H1 (cell line): ENCODE measurements around the gene GANC. TPM values are rescaled to one million over a fixed set of nuclear protein-coding genes. Genes with fewer than 3 reads are reported as not detected.

Experiments
- CTCF ChIA-PET: fragments of 300-600 bp; sonication (Branson Sonifier 250); formaldehyde crosslinking; loops from one replicate; lab custom pipeline; 2021; ENCODE audit not compliant: partially characterized antibody; lab: Charles Lee
- POLR2A ChIA-PET: fragments of 300-600 bp; sonication (Branson Sonifier 250); formaldehyde crosslinking; loops from one replicate; lab custom pipeline; 2021; ENCODE audit warnings: inconsistent platforms; ENCODE audit not compliant: partially characterized antibody; lab: Charles Lee
- DNase-seq, 2 experiments: peaks; one replicate each; pipeline versions ENCODE4 v3.0.0 to v3.0.0-alpha.2; 2010 to 2022; ENCODE audit warnings: low spot score in 2 of 2, low read depth in 1 of 2, mixed read lengths in 1 of 2
- FAIRE-seq: peaks from 2 replicates; lab custom pipeline; 2011; peaks lifted over from hg19 to GRCh38; lab: Jason Lieb, UNC
- H2AFZ ChIP-seq: 2 replicates; pipeline ENCODE4 v1.8.1; 2012; ENCODE audit warnings: low read length, inconsistent platforms
- H2AK5ac ChIP-seq: 2 replicates; pipeline ENCODE4 v1.6.1; 2013; ENCODE audit warnings: low read depth, low read length
- H2BK120ac ChIP-seq: replicated peaks from 2 replicates; pipeline ENCODE3; 2013; ENCODE audit warnings: low read depth, low read length, inconsistent platforms
- H2BK12ac ChIP-seq: 2 replicates; pipeline ENCODE4 v1.6.1; 2013; ENCODE audit warnings: low read depth, low read length
- H2BK15ac ChIP-seq: 2 replicates; pipeline ENCODE4 v1.6.1; 2013; ENCODE audit warnings: low read length
- H2BK20ac ChIP-seq: 2 replicates; pipeline ENCODE4 v1.6.1; 2013; ENCODE audit warnings: low read length
- H2BK5ac ChIP-seq: 2 replicates; pipeline ENCODE4 v1.6.1; 2013; ENCODE audit warnings: low read depth, low read length
- H3K14ac ChIP-seq: 2 replicates; pipeline ENCODE4 v1.6.1; 2013; ENCODE audit warnings: inconsistent platforms; ENCODE audit not compliant: insufficient read length
- H3K18ac ChIP-seq: 2 replicates; pipeline ENCODE4 v1.6.1; 2013; ENCODE audit warnings: low read length; ENCODE audit errors: extremely low read depth
- H3K23ac ChIP-seq: 2 replicates; pipeline ENCODE4 v1.6.1; 2013; ENCODE audit warnings: inconsistent platforms; ENCODE audit not compliant: insufficient read length
- H3K23me2 ChIP-seq: 2 replicates; pipeline ENCODE4 v1.6.1; 2013; ENCODE audit warnings: low read depth, low read length
- H3K27ac ChIP-seq: 2 replicates; pipeline ENCODE4 v1.6.1; 2011; ENCODE audit warnings: low read depth, low read length, inconsistent platforms
- H3K27me3 ChIP-seq, 4 experiments: replicated peaks in 1 of 4; 1 replicate in 1 of 4; 2 replicates in 3 of 4; pipeline versions ENCODE4 v1.6.1 to v1.8.1; 2011 to 2013; ENCODE audit warnings: low read length in 3 of 4, mild to moderate bottlenecking in 3 of 4, inconsistent platforms in 2 of 4, mixed read lengths in 2 of 4, moderate library complexity in 1 of 4; ENCODE audit not compliant: control insufficient read depth in 3 of 4, insufficient read depth in 3 of 4; ENCODE audit errors: extremely low read depth in 1 of 4
- H3K36me3 ChIP-seq, 4 experiments: 2 replicates each; pipeline versions ENCODE4 v1.6.1 to v1.8.1; 2011 to 2013; ENCODE audit warnings: mild to moderate bottlenecking in 4 of 4, low read length in 3 of 4, moderate library complexity in 2 of 4, control low read depth in 1 of 4, inconsistent platforms in 1 of 4; ENCODE audit not compliant: insufficient read depth in 4 of 4, control insufficient read depth in 2 of 4
- H3K4ac ChIP-seq: replicated peaks from 2 replicates; pipeline ENCODE3; 2013; ENCODE audit warnings: low read length, low read depth, mixed read lengths, inconsistent platforms; ENCODE audit not compliant: insufficient read length
- H3K4me1 ChIP-seq, 4 experiments: replicated peaks in 1 of 4; 1 replicate in 1 of 4; 2 replicates in 3 of 4; pipeline versions ENCODE4 v1.6.1 to v1.8.1; 2011 to 2013; ENCODE audit warnings: low read length in 3 of 4, inconsistent platforms in 2 of 4, mixed read lengths in 1 of 4; ENCODE audit not compliant: insufficient read depth in 4 of 4, control insufficient read depth in 3 of 4
- H3K4me2 ChIP-seq, 2 experiments: 2 replicates each; pipeline versions ENCODE4 v1.6.1 to v1.8.1; 2011 to 2013; ENCODE audit warnings: low read depth in 2 of 2, low read length in 2 of 2, control low read depth in 1 of 2, inconsistent platforms in 1 of 2, mild to moderate bottlenecking in 1 of 2; ENCODE audit not compliant: insufficient read depth in 1 of 2
- H3K4me3 ChIP-seq, 4 experiments: fragments of 200-600, 300-600 bp in 1 of 4; sonication (generic), shearing (Covaris generic), sonication (Bioruptor Twin) in 1 of 4; 2 replicates each; pipeline versions ENCODE4 v1.5.1 to v1.8.1; 2011 to 2016; ENCODE audit warnings: low read length in 4 of 4, low read depth in 3 of 4, control low read depth in 2 of 4, inconsistent platforms in 2 of 4, mild to moderate bottlenecking in 2 of 4, mixed read lengths in 1 of 4, moderate library complexity in 1 of 4; ENCODE audit not compliant: insufficient read depth in 2 of 4; ENCODE audit errors: extremely low read depth in 1 of 4
- H3K56ac ChIP-seq: replicated peaks from 2 replicates; pipeline ENCODE3; 2013; ENCODE audit warnings: low read depth, mild to moderate bottlenecking, mixed read lengths, low read length, inconsistent platforms; ENCODE audit not compliant: insufficient read length
- H3K79me1 ChIP-seq: 2 replicates; pipeline ENCODE4 v1.6.1; 2013; ENCODE audit warnings: low read depth, low read length, control low read depth
- H3K79me2 ChIP-seq, 2 experiments: 2 replicates each; pipeline versions ENCODE4 v1.6.1 to v1.8.1; 2012 to 2013; ENCODE audit warnings: low read length in 2 of 2, mild to moderate bottlenecking in 2 of 2, inconsistent platforms in 1 of 2; ENCODE audit not compliant: insufficient read depth in 2 of 2, control insufficient read depth in 1 of 2
- H3K9ac ChIP-seq, 4 experiments: replicated peaks in 1 of 4; 1 replicate in 1 of 4; 2 replicates in 3 of 4; pipeline versions ENCODE4 v1.6.1 to v1.8.1; 2011 to 2013; ENCODE audit warnings: low read depth in 3 of 4, low read length in 3 of 4, control low read depth in 2 of 4, mild to moderate bottlenecking in 2 of 4, moderate library complexity in 2 of 4, inconsistent platforms in 1 of 4; ENCODE audit errors: extremely low read depth in 1 of 4
- H3K9me3 ChIP-seq, 2 experiments: 2 replicates each; pipeline versions ENCODE4 v1.6.1 to v1.8.1; 2012 to 2013; ENCODE audit warnings: mild to moderate bottlenecking in 2 of 2, moderate library complexity in 2 of 2, control low read depth in 1 of 2, inconsistent platforms in 1 of 2, low read depth in 1 of 2, low read length in 1 of 2, mixed read lengths in 1 of 2; ENCODE audit not compliant: insufficient read depth in 2 of 2
- H4K20me1 ChIP-seq, 2 experiments: replicated peaks in 1 of 2; 2 replicates each; pipeline versions ENCODE3 to v1.8.1; 2011 to 2013; ENCODE audit warnings: inconsistent platforms in 2 of 2, low read length in 2 of 2, mild to moderate bottlenecking in 1 of 2; ENCODE audit not compliant: insufficient read depth in 2 of 2, control insufficient read depth in 1 of 2
- H4K5ac ChIP-seq: 2 replicates; pipeline ENCODE4 v1.6.1; 2013; ENCODE audit warnings: low read length, low read depth, mixed read lengths, inconsistent platforms; ENCODE audit not compliant: insufficient read length
- H4K8ac ChIP-seq: 2 replicates; pipeline ENCODE4 v1.8.0; 2013; ENCODE audit warnings: mild to moderate bottlenecking, moderate library complexity, low read length, inconsistent platforms; ENCODE audit not compliant: insufficient read depth; ENCODE audit errors: extremely low read depth
- H4K91ac ChIP-seq: replicated peaks from 2 replicates; pipeline ENCODE3; 2013; ENCODE audit warnings: low read length, mixed read lengths, inconsistent platforms; ENCODE audit not compliant: insufficient read length
- BACH1 ChIP-seq: IDR thresholded peaks from 2 replicates; pipeline ENCODE4 v1.6.1; 2012; ENCODE audit warnings: low read length, improper control_type of control experiment
- BRCA1 ChIP-seq: IDR thresholded peaks from 2 replicates; pipeline ENCODE4 v1.6.1; 2012; ENCODE audit warnings: low read depth, low read length, improper control_type of control experiment
- CEBPB ChIP-seq: IDR thresholded peaks from 2 replicates; pipeline ENCODE4 v1.6.1; 2012; ENCODE audit warnings: low read depth, low read length
- CHD1 ChIP-seq: IDR thresholded peaks from 2 replicates; pipeline ENCODE4 v1.6.1; 2012; ENCODE audit warnings: low read depth, low read length, improper control_type of control experiment
- JUND ChIP-seq: IDR thresholded peaks from 2 replicates; pipeline ENCODE4 v1.6.1; 2011; ENCODE audit warnings: mild to moderate bottlenecking, improper control_type of control experiment, low read length
- KDM4A ChIP-seq: IDR thresholded peaks from one replicate; pipeline ENCODE4 v1.7.1; 2012; ENCODE audit warnings: low read depth, mild to moderate bottlenecking, moderate library complexity, low read length, inconsistent platforms; ENCODE audit not compliant: severe bottlenecking
- KDM5A ChIP-seq: fragments of 200-600 bp; IDR thresholded peaks from 2 replicates; pipeline ENCODE4 v1.7.1; 2012; ENCODE audit warnings: mild to moderate bottlenecking, low read length, inconsistent platforms, mixed read lengths
- NANOG ChIP-seq: IDR thresholded peaks from 2 replicates; pipeline ENCODE4 v1.6.1; 2011; ENCODE audit warnings: low read length, low read depth, mild to moderate bottlenecking, inconsistent platforms; ENCODE audit not compliant: insufficient read depth, poor library complexity, severe bottlenecking
- NRF1 ChIP-seq: IDR thresholded peaks from 2 replicates; pipeline ENCODE4 v1.6.1; 2011; ENCODE audit warnings: mild to moderate bottlenecking, low read depth, low read length, improper control_type of control experiment
- PHF8 ChIP-seq: fragments of 200-600 bp; sonication (generic); conservative IDR thresholded peaks from 2 replicates; pipeline ENCODE4 v1.7.1; 2012; ENCODE audit warnings: low read depth, mild to moderate bottlenecking, inconsistent platforms, low read length, moderate library complexity
- RBBP5 ChIP-seq: IDR thresholded peaks from 2 replicates; pipeline ENCODE4 v1.7.1; 2012; ENCODE audit warnings: low read depth, mild to moderate bottlenecking, inconsistent platforms, low read length, moderate library complexity, borderline replicate concordance
- RFX5 ChIP-seq: IDR thresholded peaks from 2 replicates; pipeline ENCODE4 v1.6.1; 2011; ENCODE audit warnings: low read depth, low read length, improper control_type of control experiment, borderline replicate concordance
- SAP30 ChIP-seq: fragments of 300-600 bp; sonication (generic); IDR thresholded peaks from 2 replicates; pipeline ENCODE4 v1.7.1; 2012; ENCODE audit warnings: low read length, moderate library complexity, mild to moderate bottlenecking, inconsistent platforms; ENCODE audit not compliant: insufficient read depth, insufficient replicate concordance
- SIRT6 ChIP-seq: IDR thresholded peaks from one replicate; pipeline ENCODE4 v1.7.1; 2012; ENCODE audit warnings: low read length, inconsistent platforms
- SP4 ChIP-seq: IDR thresholded peaks from 2 replicates; pipeline ENCODE4 v1.6.1; 2012; ENCODE audit warnings: low read length, inconsistent platforms
- ZNF274 ChIP-seq: IDR thresholded peaks from 2 replicates; pipeline ENCODE4 v1.7.0; 2012; ENCODE audit warnings: low read length, borderline replicate concordance; ENCODE audit errors: extremely low read depth
- WGBS, 2 experiments: shearing (Covaris generic) in 1 of 2; methylation state at CpG; one replicate each; pipeline versions ENCODE4 v1.1.6 to v1.1.7; 2013 to 2015; ENCODE audit warnings: low lambda C conversion rate in 2 of 2, mixed read lengths in 2 of 2, inconsistent platforms in 1 of 2, low coverage in 1 of 2, missing lambda C conversion rate in 1 of 2; ENCODE audit not compliant: insufficient replicate concordance in 2 of 2, insufficient coverage in 1 of 2, insufficient read length in 1 of 2; ENCODE audit errors: extremely low coverage in 1 of 2, missing lambda C conversion rate in 1 of 2; 5-methylcytosine and 5-hydroxymethylcytosine counted together
- polyA plus RNA-seq, 7 experiments: library from polyadenylated mRNA; depleted of rRNA in 3 of 7; stranded (reverse) in 5 of 7; unstranded in 2 of 7; fragments of >200 nt in 5 of 7; fragments of 200-250 nt in 2 of 7; gene quantifications; 1 replicate in 5 of 7; 2 replicates in 1 of 7; 4 replicates in 1 of 7; pipeline versions ENCODE4 v1.2.1 to v1.2.3, GENCODE V29; 2011 to 2013; ENCODE audit warnings: missing spikeins in 2 of 7, mixed read lengths in 2 of 7
- total RNA-seq: library from RNA; stranded (reverse); fragmentation: NEBNext Ultra II Directional; extraction: Animal tissue kit (Norgen Biotek cat#: 25700); gene quantifications from 2 replicates; pipeline ENCODE4 v1.2.1, GENCODE V29; 2021

Gene GANC
- total and polyA plus RNA-seq, 2 of the 8 experiments (the other 6 are each of a cell fraction or from before 2014, with no cell fraction given), result 6.8 to 14.4 TPM

GRCh38 chr15:42352401-42352800 lies 79.4 kb downstream of the GANC start:
- Histone ChIP-seq H3K4ac (no peak overlapping the region), H2BK5ac (no peak overlapping the region), H2BK20ac (no peak overlapping the region), H2BK15ac (no peak overlapping the region), H4K8ac (no peak overlapping the region), H3K9me3 (no peaks in the 10 kb centered on the region), H3K23ac (no peak overlapping the region), H2AFZ (no peak overlapping the region), H3K27me3 (no peaks in the 10 kb centered on the region), H4K91ac (no peak overlapping the region), H4K5ac (no peak overlapping the region), H3K27ac (no peak overlapping the region), H3K18ac (no peak overlapping the region), H3K23me2 (0 out of 2 replicates have a peak, but pooled peaks cover 2% of the 10 kb centered on the region), H3K4me3 (no peak overlapping the region), H3K79me1 (no peaks in the 10 kb centered on the region), H3K36me3 (peaks cover 0 to 3% (median 0%) of the 10 kb centered on the region in 4 experiments; a peak in 1 of 8 replicates), H4K20me1 (no peaks in the 10 kb centered on the region), H2AK5ac (no peak overlapping the region), H3K4me2 (no peak overlapping the region), H3K56ac (no peak overlapping the region), H2BK12ac (no peak overlapping the region), H3K9ac (no peak overlapping the region), H3K79me2 (no peaks in the 10 kb centered on the region), H3K14ac (no peak overlapping the region), H3K4me1 (no peaks in the 10 kb centered on the region), H2BK120ac (no peak overlapping the region)
- 94% methylated on average over 7 of the region's 7 CpGs; no CpG with 5 or more reads in 1 of the 2 experiments for WGBS, 2 experiments
- POLR2A ChIA-PET, result no interaction called here
- DNase-seq, result no peak
- CTCF ChIA-PET, result no interaction called here
- no peak for FAIRE-seq
- TF ChIP-seq RFX5 (no peak), JUND (no peak), NANOG (no peak), SAP30 (no peak), KDM5A (no peak), BRCA1 (no peak), SIRT6 (no peak), PHF8 (no peak), NRF1 (no peak), SP4 (no peak), CEBPB (no peak), BACH1 (no peak), ZNF274 (no peak), CHD1 (no peak), RBBP5 (no peak), KDM4A (no peak)
